ENCODE measurements around the gene EEF1AKMT2. TPM values are rescaled to one million over a fixed set of nuclear protein-coding genes. Genes with fewer than 3 reads are reported as not detected.
"Not testable (repeated sequence)": the region's sequence is repeated elsewhere in the genome, so short reads cannot be mapped to it uniquely, and the experiment has no call there.

Gene EEF1AKMT2
- total RNA-seq: 10 to 100 TPM; 32.3 to 32.5 TPM

GRCh38 chr10:124791547-124792348, at the start of gene EEF1AKMT2:
TSS of gene EEF1AKMT2 (minus strand) at chr10:124791887. CDS start at chr10:124791833, 54 bp downstream.
- peak within 1 kb of the TSS; percentile 92 for H3K4me3 Mint-ChIP-seq
- peak within 1 kb of the TSS; percentile 90 for H3K27ac Mint-ChIP-seq
- peaks cover 24% of the 10 kb centered on the region for H3K4me1 Mint-ChIP-seq
- peak; percentile 86 for DNase-seq
- POLR2A ChIA-PET: interaction anchor here (0.9 to 3.5 kb wide), 19 partner anchors 10 to 143 kb away, joined by 3 to 44 read pairs (median 5); partner anchors contain the start of gene ABRAXAS2
- H3K27me3 Mint-ChIP-seq: peaks cover 8% of the 10 kb centered on the region
- H3K36me3 Mint-ChIP-seq (ENCODE audit: low read depth): peaks cover 20% of the 10 kb centered on the region
- CTCF ChIA-PET: interaction anchor here (0.7 to 1.2 kb wide), 4 partner anchors 10 to 46 kb away, joined by 3 to 5 read pairs (median 4); partner anchors contain the start of gene ABRAXAS2
- no peaks in the 10 kb centered on the region for H3K9me3 Mint-ChIP-seq

- Mint-ChIP-seq H3K27ac (no peak overlapping the region), H3K4me1 (no peaks in the 10 kb centered on the region), H3K4me3 (no peak overlapping the region), H3K9me3 (no peaks in the 10 kb centered on the region), H3K36me3 (ENCODE audit: low read depth) (peaks cover 10% of the 10 kb centered on the region), H3K27me3 (no peaks in the 10 kb centered on the region)
- CTCF ChIA-PET: interaction anchor here (0.6 kb wide), 1 partner anchor 11 kb away, joined by 3 read pairs; no protein-coding TSS in a partner anchor
- POLR2A ChIA-PET: no interaction called here
- no peak for DNase-seq
These were observed 46.0 kb upstream of the EEF1AKMT2 start for GRCh38 chr10:124837687-124838086.

DNA sequence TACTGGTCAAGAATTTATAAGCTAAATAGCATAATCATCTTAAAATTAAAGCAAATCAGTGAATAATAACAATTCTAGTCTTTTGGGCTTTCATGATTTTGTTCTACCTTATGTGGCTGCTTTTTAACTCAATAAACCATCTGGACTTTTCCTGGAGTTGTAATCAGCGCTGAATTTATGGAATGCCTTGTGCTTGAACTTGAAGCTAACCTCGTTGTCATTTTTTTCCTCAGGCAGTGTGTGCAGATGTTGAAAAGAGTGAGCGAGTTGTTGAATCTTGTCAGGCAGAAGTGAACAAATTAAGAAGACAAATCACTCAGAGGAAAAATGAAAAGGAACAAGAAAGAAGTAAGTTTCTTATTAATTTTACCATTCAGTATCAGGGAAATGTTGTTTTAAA, 39.4 kb upstream of the EEF1AKMT2 start:
- DNase-seq: no peak
- H3K27me3 Mint-ChIP-seq: no peaks in the 10 kb centered on the region
- CTCF ChIA-PET: interaction anchor here (0.7 to 1.0 kb wide), 3 partner anchors 47 to 1485 kb away, joined by 3 to 6 read pairs (median 3); no protein-coding TSS in a partner anchor
- no peaks in the 10 kb centered on the region for H3K4me1 Mint-ChIP-seq
- POLR2A ChIA-PET: no interaction called here
- peaks cover 43% of the 10 kb centered on the region for H3K36me3 Mint-ChIP-seq (ENCODE audit: low read depth)
- no peaks in the 10 kb centered on the region for H3K9me3 Mint-ChIP-seq
- no peak overlapping the region for H3K27ac Mint-ChIP-seq
- H3K4me3 Mint-ChIP-seq: no peak overlapping the region

- ChIA-PET POLR2A (no interaction called here), CTCF (interaction anchor here (0.6 to 0.9 kb wide), 2 partner anchors 48 to 129 kb away, joined by 3 read pairs; no protein-coding TSS in a partner anchor)
- Mint-ChIP-seq H3K4me3 (no peak overlapping the region), H3K27me3 (no peaks in the 10 kb centered on the region), H3K4me1 (no peaks in the 10 kb centered on the region), H3K36me3 (ENCODE audit: low read depth) (peaks cover 43% of the 10 kb centered on the region), H3K9me3 (no peaks in the 10 kb centered on the region), H3K27ac (no peak overlapping the region)
- no peak for DNase-seq
These were observed 38.8 kb upstream of the EEF1AKMT2 start for GRCh38 chr10:124830445-124830844.

GRCh38 chr10:124829447-124830115, 37.9 kb upstream of the EEF1AKMT2 start:
- Mint-ChIP-seq H3K36me3 (ENCODE audit: low read depth) (peaks cover 36% of the 10 kb centered on the region), H3K27ac (no peak overlapping the region), H3K9me3 (no peaks in the 10 kb centered on the region), H3K27me3 (no peaks in the 10 kb centered on the region), H3K4me3 (no peak overlapping the region), H3K4me1 (no peaks in the 10 kb centered on the region)
- ChIA-PET CTCF (no interaction called here), POLR2A (no interaction called here)
- no peak for DNase-seq

- POLR2A ChIA-PET: interaction anchor here (1.2 kb wide), 1 partner anchor 36 kb away, joined by 3 read pairs; the partner anchor contains the start of gene EEF1AKMT2
- Mint-ChIP-seq H3K4me1 (no peaks in the 10 kb centered on the region), H3K27me3 (no peaks in the 10 kb centered on the region), H3K9me3 (no peaks in the 10 kb centered on the region), H3K4me3 (no peak overlapping the region), H3K27ac (no peak overlapping the region), H3K36me3 (ENCODE audit: low read depth) (peaks cover 33% of the 10 kb centered on the region)
- DNase-seq: no peak
- CTCF ChIA-PET: interaction anchor here (0.6 to 2.4 kb wide), 21 partner anchors 9 to 355 kb away, joined by 3 to 11 read pairs (median 4); no protein-coding TSS in a partner anchor
These were observed 35.8 kb upstream of the EEF1AKMT2 start for GRCh38 chr10:124827474-124827873.

DNA sequence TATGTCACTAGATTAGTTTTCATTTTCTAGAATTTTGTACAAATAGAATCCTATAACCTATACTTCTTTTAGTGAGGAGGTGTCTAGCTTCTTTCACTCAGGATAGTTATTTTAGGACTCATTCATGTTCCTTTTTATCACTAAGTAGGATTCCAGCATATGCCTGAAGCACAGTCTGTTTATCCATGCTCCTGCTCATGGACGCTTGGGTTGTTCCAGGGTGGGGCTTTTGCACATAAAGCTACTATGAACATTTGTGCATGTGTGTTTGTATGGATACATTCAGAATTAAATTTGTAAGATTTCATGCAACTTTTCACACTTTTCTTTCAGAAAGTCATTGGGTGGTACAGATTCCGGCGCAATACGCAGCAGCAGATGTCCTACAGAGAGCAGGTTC, 34.6 kb upstream of the EEF1AKMT2 start:
- Mint-ChIP-seq H3K27me3 (no peaks in the 10 kb centered on the region), H3K36me3 (ENCODE audit: low read depth) (peaks cover 36% of the 10 kb centered on the region), H3K4me3 (no peak overlapping the region), H3K27ac (no peak overlapping the region), H3K9me3 (no peaks in the 10 kb centered on the region), H3K4me1 (no peaks in the 10 kb centered on the region)
- ChIA-PET CTCF (interaction anchor here (0.9 to 2.4 kb wide), 13 partner anchors 8 to 296 kb away, joined by 3 to 11 read pairs (median 4); partner anchors contain the start of gene ABRAXAS2), POLR2A (interaction anchor here (1.0 to 1.2 kb wide), 2 partner anchors 11 to 34 kb away, joined by 3 to 4 read pairs; partner anchors contain the start of gene EEF1AKMT2)
- no peak for DNase-seq

DNA sequence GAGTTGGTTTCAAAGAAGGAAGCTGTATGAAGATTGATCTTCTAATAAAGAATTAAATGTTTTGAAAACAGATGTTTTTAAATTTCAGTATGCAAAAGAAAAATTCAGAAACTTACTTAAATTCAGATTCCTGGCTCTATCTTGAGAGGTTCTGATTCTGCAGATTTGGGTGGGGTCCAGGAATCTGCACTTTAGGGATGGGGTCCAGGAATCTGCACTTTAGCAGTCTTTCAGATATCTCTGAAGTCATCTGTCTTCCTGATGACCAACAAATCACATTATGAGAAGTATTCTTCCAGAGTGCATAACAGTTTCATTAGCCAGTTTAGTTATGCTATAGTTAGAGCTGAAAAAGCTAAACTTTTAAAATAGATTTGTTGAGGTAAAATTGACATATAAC, 34.0 kb upstream of the EEF1AKMT2 start:
- POLR2A ChIA-PET: interaction anchor here (1.0 kb wide), 1 partner anchor 10 kb away, joined by 4 read pairs; no protein-coding TSS in a partner anchor
- DNase-seq: no peak
- no peaks in the 10 kb centered on the region for H3K9me3 Mint-ChIP-seq
- H3K4me1 Mint-ChIP-seq: no peaks in the 10 kb centered on the region
- H3K27me3 Mint-ChIP-seq: no peaks in the 10 kb centered on the region
- CTCF ChIA-PET: interaction anchor here (1.2 to 2.4 kb wide), 7 partner anchors 9 to 295 kb away, joined by 3 to 11 read pairs (median 4); no protein-coding TSS in a partner anchor
- H3K27ac Mint-ChIP-seq: no peak overlapping the region
- H3K36me3 Mint-ChIP-seq (ENCODE audit: low read depth): peaks cover 33% of the 10 kb centered on the region
- no peak overlapping the region for H3K4me3 Mint-ChIP-seq

GRCh38 chr10:124824932-124825331, 33.2 kb upstream of the EEF1AKMT2 start:
- H3K27ac Mint-ChIP-seq, H3K9me3 Mint-ChIP-seq, H3K4me3 Mint-ChIP-seq, POLR2A ChIA-PET, H3K4me1 Mint-ChIP-seq, H3K27me3 Mint-ChIP-seq, DNase-seq, CTCF ChIA-PET: not testable (repeated sequence)
- H3K36me3 Mint-ChIP-seq (ENCODE audit: low read depth): peaks cover 31% of the 10 kb centered on the region

DNA sequence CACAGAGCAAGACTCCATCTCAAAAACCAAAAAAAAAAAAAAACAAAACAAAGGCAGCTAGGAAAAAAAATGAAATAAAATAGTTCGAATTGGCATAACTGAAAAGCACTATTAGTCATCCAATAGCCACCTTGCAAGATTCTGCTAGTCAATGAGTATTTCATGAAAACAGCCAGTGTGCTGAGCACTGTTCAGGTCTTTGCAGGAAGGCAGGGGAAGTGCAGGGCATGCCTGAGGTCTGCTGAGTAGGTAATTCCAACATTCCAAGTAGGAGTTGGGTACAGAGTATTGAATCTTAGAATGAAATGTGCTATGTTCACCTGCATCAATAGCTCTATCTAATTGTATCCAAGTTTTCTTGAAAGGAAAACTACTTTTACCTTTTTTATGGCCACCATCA, 32.8 kb upstream of the EEF1AKMT2 start:
- Mint-ChIP-seq H3K4me3 (no peak overlapping the region), H3K27ac (no peak overlapping the region), H3K36me3 (ENCODE audit: low read depth) (peaks cover 30% of the 10 kb centered on the region), H3K27me3 (no peaks in the 10 kb centered on the region), H3K9me3 (no peaks in the 10 kb centered on the region), H3K4me1 (no peaks in the 10 kb centered on the region)
- POLR2A ChIA-PET: interaction anchor here (1.7 kb wide), 1 partner anchor 10 kb away, joined by 4 read pairs; no protein-coding TSS in a partner anchor
- CTCF ChIA-PET: no interaction called here
- DNase-seq: no peak

- Mint-ChIP-seq H3K9me3 (no peaks in the 10 kb centered on the region), H3K27ac (no peak overlapping the region), H3K36me3 (ENCODE audit: low read depth) (peaks cover 23% of the 10 kb centered on the region)
These were observed 29.8 kb upstream of the EEF1AKMT2 start for GRCh38 chr10:124821520-124821919.

GRCh38 chr10:124820121-124820520, 28.4 kb upstream of the EEF1AKMT2 start:
- POLR2A ChIA-PET: no interaction called here
- H3K27me3 Mint-ChIP-seq: no peaks in the 10 kb centered on the region
- CTCF ChIA-PET: no interaction called here
- no peaks in the 10 kb centered on the region for H3K9me3 Mint-ChIP-seq
- H3K27ac Mint-ChIP-seq: no peak overlapping the region
- H3K4me3 Mint-ChIP-seq: no peak overlapping the region
- peaks cover 3% of the 10 kb centered on the region for H3K4me1 Mint-ChIP-seq
- peaks cover 23% of the 10 kb centered on the region for H3K36me3 Mint-ChIP-seq (ENCODE audit: low read depth)
- DNase-seq: no peak

More at GRCh38 chr10:124821520-124821919, 29.8 kb upstream of the EEF1AKMT2 start:
- peaks cover 2% of the 10 kb centered on the region for H3K4me1 Mint-ChIP-seq
- DNase-seq: no peak
- POLR2A ChIA-PET: no interaction called here
- no peak overlapping the region for H3K4me3 Mint-ChIP-seq
- H3K27me3 Mint-ChIP-seq: no peaks in the 10 kb centered on the region
- CTCF ChIA-PET: no interaction called here

DNA sequence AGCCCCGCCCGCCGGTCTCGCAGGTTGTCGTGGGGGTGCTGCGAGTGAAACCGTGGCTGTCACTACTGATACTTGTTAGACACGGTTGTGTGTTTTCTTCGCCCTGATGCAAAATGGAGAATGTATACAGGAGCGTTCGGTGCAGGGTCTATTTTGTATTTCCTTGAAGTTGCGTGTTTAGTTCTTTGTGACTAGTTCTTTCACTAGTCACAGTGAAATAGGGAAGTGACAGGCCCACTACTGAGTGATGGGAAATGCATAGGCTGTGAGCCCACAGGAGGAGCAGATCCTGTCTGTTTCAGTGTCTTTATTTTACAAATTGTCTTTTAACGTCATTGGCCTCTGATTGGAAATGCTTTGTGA, 10.6 kb upstream of the EEF1AKMT2 start:
- H3K27me3 Mint-ChIP-seq: peaks cover 7% of the 10 kb centered on the region
- peak overlapping the region; percentile 76 for H3K27ac Mint-ChIP-seq
- DNase-seq: no peak
- CTCF ChIA-PET: interaction anchor here (0.8 to 1.0 kb wide), 4 partner anchors 11 to 61 kb away, joined by 3 to 5 read pairs (median 4); partner anchors contain the start of gene EEF1AKMT2
- no peaks in the 10 kb centered on the region for H3K36me3 Mint-ChIP-seq (ENCODE audit: low read depth)
- H3K4me3 Mint-ChIP-seq: peak overlapping the region; percentile 91
- POLR2A ChIA-PET: interaction anchor here (0.7 to 4.5 kb wide), 13 partner anchors 10 to 266 kb away, joined by 3 to 44 read pairs (median 3); partner anchors contain the start of gene EEF1AKMT2
- H3K4me1 Mint-ChIP-seq: peaks cover 18% of the 10 kb centered on the region
- H3K9me3 Mint-ChIP-seq: no peaks in the 10 kb centered on the region
